GM18508 (cell line): ENCODE data around the gene ZNF385D.

Source experiments
- ATAC-seq: cut with Tn5 transposase; IDR thresholded peaks from one replicate; pipeline ENCODE4 v1.9.1; 2021; ENCODE audit warnings: moderate number of reproducible peaks; ENCODE audit not compliant: insufficient read depth, unreplicated experiment

The ZNF385D gene

GRCh38 chr3:21691036-21691435 is 60.0 kb downstream of the ZNF385D start:
- ATAC-seq, result no peak

DNA sequence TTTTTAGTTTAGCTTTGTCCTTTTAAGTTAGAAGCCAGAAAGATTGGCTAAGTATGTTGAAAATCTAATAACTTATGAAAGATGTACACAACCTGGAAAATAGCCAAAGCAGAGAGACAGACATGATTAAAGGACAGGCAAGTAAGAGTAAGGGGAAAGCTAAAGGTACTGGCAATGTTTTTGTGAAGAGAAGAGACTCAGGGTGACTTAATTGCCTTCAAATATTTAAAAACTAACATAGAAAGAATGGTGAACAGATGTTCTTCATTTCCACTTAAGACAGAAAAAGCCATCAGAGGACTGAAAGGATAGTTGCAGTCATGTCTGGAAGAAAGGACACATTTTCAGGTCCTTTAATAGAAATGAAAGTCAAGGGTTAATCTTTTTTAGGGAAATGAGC is 68.8 kb downstream of the ZNF385D start:
- ATAC-seq, result no peak

DNA sequence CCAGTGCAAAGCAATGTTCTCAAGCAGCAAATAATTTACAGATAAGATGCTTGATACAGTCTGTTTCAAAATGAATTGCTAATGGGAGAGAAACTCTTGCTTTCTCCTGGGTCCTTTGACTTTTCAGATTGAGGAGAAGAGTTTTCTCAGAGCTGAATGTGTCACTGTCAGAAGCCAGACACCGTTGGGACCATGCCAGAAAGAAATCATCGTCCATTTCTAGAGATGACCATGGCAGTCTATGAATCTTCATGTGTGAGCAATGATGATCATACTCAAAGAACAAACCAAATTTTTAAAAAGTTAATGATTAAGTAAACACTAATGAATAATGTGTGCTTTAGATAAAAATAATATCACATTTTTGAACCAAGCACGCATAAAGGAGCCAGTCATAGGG is 77.6 kb downstream of the ZNF385D start:
- ATAC-seq, result no peak

DNA sequence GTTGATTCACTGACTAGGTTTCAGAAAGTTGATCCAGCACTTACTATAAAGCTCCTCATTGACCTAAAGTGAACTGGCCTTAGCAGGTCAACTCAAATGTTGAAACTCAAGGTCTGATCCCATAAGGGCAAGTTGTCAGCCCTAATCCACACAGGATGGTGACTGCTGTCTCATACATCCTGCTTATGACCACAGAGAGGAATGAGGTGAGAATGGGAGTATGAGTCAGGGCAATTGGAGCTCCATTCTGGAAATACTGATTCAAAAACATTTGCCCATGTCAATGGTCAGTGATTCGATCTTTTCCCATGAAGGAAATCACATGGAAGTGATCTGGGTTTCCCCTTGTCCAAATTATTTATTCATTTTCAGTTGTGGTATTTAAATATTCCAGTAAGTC is 78.7 kb downstream of the ZNF385D start:
- no peak for ATAC-seq

DNA sequence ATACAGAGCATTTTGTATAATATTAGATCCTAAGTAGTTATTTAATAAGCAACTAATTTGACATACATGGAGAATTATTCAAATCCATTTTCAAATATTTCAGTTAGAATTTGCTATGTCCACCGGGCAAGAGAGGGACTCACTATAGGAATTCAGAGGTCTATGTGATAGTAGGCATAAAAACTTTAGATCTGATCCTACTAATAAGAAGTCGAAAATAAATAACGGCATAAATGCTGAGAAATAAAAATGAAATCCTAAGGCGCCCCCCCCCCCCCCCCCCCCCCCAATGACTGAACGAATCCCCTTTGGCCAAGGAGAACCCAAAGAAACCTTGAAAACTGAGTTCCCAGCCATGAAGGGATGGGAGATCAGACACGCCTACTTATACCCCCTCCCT is 80.6 kb downstream of the ZNF385D start:
- ATAC-seq, result no peak

DNA sequence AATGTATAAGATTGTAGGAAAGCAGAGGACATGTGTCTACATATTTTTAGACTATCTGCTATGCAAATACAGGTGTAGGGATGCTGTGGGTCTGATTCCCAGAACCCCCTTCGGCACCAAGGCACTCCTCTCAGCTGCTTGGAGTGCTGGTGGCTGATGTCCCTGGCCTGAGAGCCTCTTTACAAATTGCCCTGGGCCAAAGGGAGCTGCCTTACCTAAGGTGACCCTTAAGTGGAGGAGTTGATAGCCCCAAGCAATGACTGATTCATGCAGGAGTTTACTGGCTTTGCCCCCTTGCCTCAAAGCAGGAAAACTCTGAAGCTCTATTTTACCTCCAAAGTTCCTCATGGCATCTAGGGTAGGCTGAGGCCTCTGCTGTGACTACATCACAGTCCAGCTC is 83.0 kb downstream of the ZNF385D start:
- no peak for ATAC-seq

DNA sequence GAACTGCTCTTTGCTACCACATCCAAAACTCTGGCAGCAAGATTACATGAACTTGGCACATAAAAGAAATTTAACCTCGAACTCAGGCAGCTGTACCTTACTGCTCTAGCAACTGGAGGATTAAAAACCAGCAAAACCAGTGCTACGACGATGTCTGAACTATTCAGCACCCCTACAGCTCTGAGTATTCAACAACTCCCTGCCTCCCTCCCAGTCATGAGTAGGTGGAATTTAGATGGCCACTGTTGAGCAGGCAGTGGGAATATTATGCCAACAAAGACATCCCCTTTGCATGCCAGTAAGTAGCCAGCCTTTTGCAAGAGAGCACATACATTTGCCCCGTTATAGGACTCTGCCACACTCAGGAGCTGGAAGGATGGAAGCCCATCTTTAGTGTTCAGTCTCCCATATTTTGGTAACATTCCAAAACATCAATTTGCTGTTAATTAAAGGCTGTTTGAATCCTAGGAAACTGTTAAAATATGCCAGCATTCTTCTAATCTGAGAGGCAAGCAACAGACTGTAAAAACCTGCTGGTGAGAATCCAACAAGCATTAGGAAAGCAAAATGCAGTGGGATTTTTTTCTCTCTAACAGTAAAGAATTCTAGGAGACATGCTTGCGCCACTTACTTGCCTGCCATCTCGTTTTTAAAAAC is 85.4 kb downstream of the ZNF385D start:
- no peak for ATAC-seq

DNA sequence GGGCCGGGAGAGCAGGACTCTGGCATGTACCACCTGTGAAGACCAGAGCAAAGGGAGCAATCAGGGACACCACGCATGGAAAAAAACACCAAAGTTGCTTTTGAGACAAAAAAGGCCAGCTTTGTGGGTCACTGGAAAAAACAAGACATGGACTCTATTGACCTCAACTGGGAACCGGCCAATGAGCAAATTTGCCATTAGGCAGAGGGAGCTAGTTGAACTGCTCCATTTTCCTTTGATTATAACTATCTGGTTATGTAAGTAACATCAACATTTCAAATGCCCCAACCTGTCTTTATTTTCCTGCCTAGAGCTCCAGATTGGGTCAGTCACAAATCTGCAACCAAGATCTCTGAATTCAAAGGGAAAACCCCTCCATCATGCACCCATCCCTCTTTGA is 86.0 kb downstream of the ZNF385D start:
- no peak for ATAC-seq

DNA sequence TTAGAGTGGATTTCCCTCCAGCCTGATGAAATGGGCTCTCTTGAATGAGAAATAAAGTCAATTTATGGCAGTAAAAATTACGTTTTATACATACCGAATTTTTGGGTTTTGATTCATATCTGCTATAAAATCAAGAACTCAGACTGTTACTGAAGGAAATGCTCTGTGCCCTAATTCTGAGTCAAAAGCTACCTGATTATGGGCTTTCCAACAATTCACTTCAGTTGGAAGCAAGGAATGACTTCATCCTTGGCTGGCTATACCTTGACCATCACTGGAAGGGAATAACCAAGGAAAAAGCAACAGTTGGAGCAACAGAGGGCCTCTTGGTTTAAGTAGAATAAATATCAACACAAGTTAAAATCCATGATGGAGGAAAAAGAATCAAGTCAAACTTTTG is 88.6 kb downstream of the ZNF385D start:
- ATAC-seq, result no peak

DNA sequence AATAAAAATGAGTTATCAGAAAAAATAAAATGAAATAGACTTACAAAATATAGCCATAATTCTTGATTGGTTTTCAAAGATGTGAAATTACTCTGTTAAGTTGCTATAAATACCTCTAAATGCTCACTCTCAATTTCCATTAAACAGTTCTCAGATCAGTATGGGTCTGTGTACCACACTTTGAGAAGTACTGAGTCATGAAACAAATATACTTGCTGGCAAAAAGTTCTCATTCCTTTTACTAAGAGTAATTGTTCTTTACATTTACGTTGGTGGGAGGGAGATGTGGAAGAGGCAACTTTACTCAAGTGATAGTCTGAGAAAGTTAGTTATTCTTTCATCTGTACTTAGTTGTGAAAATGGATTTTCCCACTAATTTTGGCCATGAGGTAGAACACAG is 96.3 kb downstream of the ZNF385D start:
- ATAC-seq, result no peak

- ATAC-seq, result no peak
Measured at GRCh38 chr3:21654241-21654640, 96.8 kb downstream of the ZNF385D start.

DNA sequence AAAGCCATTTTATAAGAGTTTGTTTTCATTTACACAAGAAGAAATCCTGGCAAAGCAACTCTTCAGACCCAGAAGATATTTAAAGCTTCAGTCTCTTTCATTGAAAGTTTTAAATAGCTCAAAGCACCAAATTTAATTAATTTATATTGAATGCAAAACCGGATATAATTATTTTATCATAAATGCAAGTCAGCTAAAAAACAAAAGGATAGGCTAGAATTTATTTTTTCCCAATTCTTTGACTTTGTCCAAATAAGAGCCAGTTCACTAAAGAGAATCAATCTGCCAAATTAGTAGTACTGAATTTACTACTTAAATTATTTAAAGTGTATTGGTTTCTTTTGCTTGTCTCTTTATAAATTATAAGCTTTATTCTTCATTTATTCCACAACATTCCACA is 101.5 kb downstream of the ZNF385D start:
- no peak for ATAC-seq

- ATAC-seq, result no peak
Measured at GRCh38 chr3:21647961-21648360, 103.0 kb downstream of the ZNF385D start.

- no peak for ATAC-seq
Measured at GRCh38 chr3:21645121-21645897, 105.7 kb downstream of the ZNF385D start.

- ATAC-seq, result no peak
Measured at GRCh38 chr3:21644268-21644667, 106.7 kb downstream of the ZNF385D start.

DNA sequence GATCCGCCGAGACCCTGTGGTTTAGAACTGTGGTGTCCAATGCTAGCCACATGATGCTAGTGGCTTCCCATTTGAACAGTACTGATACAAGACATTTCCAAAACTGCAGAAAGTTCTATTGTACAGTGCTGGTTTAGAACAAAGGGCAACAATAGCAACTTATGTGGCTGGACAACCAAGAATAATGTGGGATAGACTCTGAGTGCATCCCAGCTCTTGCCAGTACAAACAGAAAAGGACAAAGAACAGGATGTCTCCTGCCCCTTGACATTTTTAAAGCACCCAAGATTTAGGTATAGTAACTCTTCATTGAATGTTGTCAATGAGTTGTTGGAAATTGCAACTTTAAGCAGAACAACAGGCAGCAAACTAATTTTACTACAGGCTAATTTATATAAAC is 107.3 kb downstream of the ZNF385D start:
- ATAC-seq, result no peak

GRCh38 chr3:21642433-21642832 is 108.6 kb downstream of the ZNF385D start:
- ATAC-seq, result no peak

GRCh38 chr3:21641959-21642358 is 109.1 kb downstream of the ZNF385D start:
- no peak for ATAC-seq

GRCh38 chr3:21638488-21638887 is 112.5 kb downstream of the ZNF385D start:
- no peak for ATAC-seq

DNA sequence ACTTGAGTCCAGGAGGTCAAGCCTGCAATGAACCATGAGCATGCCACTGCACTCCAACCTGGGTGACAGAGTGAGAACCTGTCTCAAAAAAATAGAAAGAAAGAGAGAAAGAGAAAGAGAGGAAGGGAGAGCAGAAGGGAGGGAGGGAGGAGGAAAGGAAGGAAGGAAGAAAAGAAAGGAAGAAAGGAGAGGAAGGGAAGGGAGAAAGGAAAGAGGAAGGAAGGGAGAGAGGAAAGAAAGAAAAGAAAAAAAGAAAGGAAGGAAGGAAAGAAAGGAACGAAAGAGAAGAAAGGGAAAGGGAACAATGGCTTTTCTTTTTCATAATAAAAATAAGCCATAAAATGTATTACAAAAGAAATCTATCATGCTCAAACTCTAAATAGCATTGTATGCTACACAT is 116.9 kb downstream of the ZNF385D start:
- no peak for ATAC-seq

GRCh38 chr3:21624524-21624923 is 126.5 kb downstream of the ZNF385D start:
- ATAC-seq, result no peak

- ATAC-seq, result no peak
Measured at GRCh38 chr3:21621181-21621651, 129.8 kb downstream of the ZNF385D start.
